GM21360 (cell line): ENCODE results near the gene SPRED2.
"Not testable (repeated sequence)": the region's sequence is repeated elsewhere in the genome, so short reads cannot be mapped to it uniquely, and the experiment has no call there.

Source experiments
- ATAC-seq: cut with Tn5 transposase; IDR thresholded peaks from one replicate; pipeline ENCODE4 v1.9.1; 2021; ENCODE audit warnings: mild to moderate bottlenecking, moderate library complexity; ENCODE audit not compliant: unreplicated experiment

The SPRED2 gene

DNA sequence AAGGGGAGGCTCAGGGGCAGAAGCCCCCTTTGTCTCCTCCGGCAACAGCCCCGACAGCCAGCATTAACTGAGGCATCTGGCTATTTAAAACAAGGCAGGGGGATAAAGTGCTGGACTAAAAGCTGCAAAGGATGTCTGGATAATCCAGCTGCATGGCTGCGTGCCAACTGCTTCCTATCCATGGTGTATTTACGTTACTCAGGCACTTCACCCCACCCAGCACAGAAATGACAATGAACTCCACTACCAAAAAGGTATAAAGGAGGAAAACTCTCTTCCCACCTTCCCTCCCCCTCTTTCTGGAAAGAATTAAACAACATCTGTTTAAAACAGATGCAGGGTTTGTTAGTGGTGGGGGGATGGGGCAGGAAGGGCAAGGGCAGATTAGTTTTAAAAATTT is 82.5 kb downstream of the SPRED2 start:
- no peak for ATAC-seq

DNA sequence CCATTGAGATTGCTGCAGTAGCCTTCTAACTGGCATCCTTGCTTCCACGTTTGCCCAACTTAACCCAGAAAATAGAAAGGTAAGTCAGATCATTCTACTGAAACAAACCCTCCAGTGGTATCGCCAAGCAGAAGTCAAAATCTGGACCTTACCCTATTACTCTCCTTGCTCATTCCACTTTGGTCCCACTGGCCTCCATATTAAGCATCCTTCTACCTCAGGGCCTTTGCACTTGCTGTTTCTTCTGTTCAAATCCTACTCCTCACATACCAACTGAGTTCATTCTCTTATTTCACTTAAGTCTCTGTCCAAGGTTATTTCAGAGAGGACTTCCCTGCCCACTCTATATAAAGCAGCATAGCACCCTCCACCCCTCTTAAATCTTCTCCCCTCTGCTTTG is 84.5 kb downstream of the SPRED2 start:
- no peak for ATAC-seq

- ATAC-seq: no peak
Observed at GRCh38 chr2:65345631-65346030, 86.8 kb downstream of the SPRED2 start.

- ATAC-seq: no peak
Observed at GRCh38 chr2:65344689-65345088, 87.7 kb downstream of the SPRED2 start.

GRCh38 chr2:65344182-65344581 is 88.2 kb downstream of the SPRED2 start:
- ATAC-seq: no peak

DNA sequence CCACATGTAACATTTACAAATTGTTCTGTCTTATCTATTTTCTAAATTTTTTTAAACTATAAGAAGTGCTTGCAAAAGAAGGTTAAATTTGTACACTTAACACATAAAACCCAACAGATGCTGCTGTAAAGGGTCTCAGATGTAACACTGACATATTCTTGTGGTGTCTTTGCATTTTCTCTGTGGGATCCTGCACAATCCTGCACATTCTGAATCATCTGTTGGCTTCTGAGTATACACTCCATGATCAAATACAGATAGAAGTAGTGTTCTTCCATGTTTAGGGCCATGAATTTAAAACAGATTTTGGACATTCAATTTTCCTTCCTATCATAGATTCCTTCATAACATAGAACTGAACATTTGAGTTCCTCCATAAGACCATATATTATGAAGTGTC is 89.0 kb downstream of the SPRED2 start:
- ATAC-seq: no peak

GRCh38 chr2:65340898-65341681 is 91.3 kb downstream of the SPRED2 start:
- ATAC-seq: no peak

DNA sequence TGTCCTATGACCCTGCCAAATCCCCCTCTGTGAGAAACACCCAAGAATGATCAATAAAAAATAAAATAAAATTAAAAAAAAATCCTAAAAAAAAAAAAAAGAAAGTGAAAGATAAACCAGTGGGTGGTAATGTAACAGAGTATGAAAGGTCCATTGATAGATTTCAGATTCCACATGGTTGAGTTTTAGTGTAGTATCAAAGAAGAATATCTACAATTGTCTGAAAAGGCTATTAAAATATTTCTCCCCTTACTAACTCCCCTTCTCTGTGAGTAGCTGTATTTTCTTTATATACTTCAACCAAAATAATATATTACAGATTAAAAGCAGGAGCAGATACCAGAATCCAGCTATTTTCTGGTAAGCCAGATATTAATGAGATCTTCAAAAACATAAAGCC is 92.8 kb downstream of the SPRED2 start:
- no peak for ATAC-seq

- ATAC-seq: not testable (repeated sequence)
Observed at GRCh38 chr2:65338830-65339495, 93.4 kb downstream of the SPRED2 start.

DNA sequence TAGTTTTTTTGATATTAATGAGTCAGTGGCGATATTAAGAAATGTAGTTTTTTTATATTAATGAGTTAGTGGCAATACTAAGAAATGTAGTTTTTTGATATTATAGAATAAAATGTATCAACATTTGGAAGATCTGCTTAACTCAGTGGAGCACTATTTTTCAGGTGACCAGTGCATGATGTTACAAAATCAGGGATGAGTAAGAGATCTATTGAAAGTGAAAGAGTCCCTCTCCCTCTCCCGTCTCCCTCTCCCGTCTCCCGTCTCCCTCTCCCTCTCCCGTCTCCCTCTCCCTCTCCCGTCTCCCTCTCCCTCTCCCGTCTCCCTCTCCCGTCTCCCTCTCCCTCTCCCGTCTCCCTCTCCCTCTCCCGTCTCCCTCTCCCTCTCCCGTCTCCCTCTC is 94.5 kb downstream of the SPRED2 start:
- not testable (repeated sequence) for ATAC-seq

DNA sequence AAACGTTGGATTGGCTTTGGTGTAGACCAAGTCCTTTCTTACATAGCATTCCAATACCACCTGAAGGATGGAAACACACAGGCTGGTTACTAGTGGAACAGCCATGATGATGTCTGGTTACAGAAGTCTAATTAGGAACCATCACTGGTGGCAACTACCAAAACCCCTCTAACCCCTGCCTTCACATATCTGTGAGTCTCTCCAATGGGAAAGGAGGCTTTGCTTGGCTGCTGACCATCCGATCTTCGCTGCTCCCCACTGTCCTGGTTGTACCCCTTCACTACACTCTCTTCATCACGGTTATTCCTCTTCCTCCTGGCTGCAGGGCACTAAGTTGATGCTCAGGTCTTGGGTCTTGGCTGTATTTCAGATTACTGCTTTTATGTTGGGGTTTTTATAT is 97.7 kb downstream of the SPRED2 start:
- no peak for ATAC-seq

DNA sequence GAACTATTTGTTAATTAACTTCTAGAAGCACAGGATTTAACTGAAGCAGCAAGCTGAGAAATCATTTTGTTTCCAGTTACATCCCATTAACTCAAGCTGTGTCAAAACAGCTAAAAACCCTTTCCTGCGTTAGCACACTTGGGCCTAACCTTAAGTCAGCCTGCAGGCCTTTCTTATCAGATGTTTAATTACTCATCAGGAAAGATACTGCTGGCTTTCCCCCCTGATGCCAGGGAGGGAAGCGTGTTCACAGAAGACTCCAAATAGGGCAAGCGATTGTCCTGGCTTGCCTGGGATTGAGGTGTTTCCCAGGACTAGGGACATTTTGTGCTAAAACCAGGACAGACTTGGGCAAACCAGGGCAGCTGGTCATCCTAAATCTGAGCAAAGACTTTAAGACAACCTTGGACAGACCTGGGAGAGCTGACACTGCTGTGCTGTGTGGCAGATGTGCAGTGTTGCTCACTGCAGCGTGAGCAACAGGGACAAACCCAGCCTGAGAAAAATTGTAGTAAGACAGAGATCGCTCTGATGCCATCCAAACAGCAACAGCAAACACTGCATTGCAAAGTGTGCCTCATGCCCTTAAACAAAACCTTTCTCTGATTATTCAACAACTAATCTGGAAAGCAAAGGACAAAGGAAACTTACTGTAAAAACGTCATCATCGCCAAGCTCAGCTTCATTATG is 100.9 kb downstream of the SPRED2 start:
- no peak for ATAC-seq

DNA sequence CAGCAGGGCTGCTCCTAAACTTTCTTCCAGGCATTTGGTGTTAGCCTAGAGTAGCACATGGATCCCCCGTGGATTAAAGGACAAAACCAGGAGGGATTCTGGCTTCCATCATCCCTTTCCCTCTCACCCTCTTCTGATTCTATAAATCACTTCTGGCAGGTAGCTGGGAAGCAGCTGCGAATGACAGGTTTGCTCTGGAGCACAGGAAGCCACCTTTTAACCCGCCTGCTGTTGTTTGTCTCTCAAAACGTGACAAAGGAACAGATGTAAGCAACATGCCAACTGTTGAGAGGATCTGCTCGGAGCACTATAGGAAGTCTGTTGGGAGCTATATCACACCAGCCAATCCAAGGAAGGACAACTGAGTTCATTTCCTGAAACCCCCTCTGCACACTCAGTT is 102.9 kb downstream of the SPRED2 start:
- ATAC-seq: no peak

DNA sequence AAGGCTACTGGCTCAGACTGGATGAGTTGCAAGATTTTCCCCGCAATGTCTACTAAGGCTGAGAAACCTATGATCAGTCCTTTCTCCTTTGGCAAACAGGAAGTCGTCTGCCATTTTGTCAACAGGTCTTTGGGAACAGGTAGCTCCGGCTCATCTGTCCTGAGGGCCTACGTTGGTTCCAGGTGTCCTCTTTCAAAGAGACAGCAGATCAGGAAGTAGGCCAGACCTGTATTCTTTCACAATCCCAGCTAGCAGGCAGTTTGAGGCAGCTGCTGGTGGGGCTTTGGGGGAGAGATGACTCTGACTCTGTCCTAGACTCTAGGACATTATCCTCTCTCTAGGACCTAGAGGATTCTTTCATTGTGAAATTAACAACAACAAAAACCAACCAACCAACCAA is 106.1 kb downstream of the SPRED2 start:
- no peak for ATAC-seq

GRCh38 chr2:65325066-65325465 is 107.3 kb downstream of the SPRED2 start:
- no peak for ATAC-seq

DNA sequence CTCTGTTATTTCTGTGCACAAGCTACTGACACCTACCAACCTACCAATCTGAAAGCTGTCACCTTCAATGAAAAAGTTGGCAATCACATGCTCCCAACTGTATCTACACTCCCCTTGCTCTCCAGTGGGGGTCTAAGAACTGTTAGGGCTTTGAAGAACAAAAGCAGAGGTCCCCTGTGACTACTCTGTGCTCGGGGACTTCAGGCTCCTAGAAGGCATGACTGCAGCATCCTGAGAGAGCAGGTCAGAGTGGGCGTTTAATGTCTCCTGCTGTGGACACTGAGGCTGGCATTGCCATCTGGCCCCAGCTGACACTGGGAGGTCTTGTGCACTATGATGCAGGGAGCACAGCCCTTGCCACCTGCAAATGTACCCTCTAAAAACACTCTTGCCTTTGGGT is 111.5 kb downstream of the SPRED2 start:
- ATAC-seq: no peak

DNA sequence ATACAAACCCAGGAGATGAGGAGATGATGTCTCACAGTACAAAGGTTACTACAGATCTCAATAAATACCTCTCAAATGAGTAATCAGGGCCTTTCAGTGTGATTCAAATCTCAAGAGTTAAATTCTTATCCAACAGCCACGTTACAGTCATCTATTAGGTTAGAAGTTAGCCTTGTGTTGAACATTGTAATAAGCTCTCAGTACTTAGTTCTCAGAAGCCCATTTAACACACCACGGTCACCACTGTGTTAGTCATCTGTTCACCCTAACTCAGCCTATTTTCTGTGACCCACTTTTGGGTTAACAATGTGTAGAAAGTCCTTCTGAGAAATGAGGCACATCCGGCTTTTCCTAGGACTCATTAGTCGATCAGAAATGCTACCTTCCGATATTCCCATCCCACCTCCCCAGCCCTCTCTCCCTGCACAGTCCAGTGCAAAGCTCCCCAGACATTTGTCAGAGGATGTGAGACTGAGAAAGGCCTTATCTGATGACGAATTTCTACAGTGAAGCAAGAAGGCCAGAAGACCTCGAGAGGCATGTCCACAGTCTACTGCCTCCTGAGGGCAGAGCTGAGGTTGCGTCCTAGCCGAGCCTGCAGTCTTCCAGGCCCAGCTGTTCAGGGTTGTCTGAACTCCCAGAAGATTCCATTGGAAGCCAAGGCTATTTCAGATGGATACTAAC is 112.2 kb downstream of the SPRED2 start:
- no peak for ATAC-seq

DNA sequence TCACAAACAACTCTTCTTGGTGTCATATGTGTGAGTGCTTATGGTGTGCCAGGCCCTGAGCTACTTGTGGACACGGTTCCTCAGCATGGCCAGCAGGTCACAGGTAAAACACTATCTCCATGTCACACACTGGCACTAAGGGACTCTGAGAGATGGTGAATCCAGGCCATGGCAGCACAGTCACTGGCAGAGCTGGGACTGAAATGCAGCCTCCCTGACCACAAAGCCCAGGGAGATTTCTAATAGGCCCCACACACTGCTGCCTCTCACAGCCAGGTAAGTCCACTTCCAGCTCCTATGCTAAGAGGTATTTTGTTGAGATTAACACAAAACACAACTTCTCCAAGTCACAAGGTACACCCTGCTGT is 112.7 kb downstream of the SPRED2 start:
- ATAC-seq: no peak

DNA sequence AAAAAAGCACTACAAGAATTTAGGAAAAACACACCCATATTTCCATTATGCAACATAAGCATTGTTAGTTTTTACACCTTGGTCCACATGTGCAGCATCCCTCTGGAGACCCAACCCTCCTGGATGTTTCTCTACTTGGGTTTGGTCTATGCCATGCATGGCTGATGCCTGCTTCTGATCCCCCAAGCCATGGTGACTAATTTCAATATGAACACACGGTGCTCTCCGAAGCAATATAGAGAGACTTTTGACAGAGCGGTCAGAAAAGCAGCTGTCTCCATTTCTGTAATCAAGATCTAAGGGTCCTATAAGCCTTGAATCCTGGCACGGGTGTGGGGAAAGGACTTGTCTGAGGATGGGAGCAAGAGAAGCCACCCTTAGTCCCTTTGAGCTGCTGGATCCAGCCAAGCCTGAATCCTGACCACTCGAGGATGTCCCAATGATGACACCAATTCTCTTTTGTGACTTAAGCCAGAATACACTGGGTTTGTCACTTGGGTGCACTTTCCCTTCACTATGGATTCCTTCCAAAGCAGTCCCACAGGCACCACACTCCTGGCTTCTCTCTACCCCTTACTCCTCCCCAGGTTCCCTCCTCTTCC is 113.2 kb downstream of the SPRED2 start:
- ATAC-seq: no peak

DNA sequence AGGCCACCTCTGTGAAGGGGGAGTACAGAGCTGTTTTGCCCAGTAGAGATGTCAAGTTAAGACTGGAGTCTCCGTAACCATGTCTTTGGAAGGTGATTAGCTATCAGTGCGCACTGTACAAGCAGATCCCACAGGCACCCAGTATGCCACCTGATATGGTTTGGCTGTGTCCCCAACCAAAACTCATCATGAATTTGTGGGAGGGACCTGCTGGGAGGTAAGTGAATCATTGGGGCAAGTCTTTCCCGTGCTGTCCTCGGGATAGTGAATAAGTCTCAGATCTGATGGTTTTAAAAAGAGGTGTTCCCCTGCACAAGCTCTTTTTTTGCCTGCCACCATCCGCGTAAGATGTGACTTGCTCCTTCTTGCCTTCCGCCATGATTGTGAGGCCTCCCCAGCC is 114.6 kb downstream of the SPRED2 start:
- ATAC-seq: no peak

DNA sequence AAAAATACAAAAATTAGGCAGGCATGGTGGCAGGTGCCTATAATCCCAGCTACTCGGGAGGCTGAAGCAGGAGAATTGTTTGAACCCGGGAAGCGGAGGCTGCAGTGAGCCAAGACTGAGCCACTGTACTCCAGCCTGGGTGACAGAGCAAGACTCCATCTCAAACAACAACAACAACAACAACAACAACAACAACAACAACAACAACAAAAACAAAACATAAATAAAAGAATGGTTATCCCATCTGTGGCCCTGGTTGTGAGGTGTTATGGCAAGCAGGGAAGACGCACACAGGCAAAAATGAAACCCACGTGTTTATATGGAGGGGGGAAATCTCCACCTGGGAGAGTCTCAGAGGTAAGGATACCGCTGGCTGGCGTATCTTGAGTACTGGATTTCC is 115.0 kb downstream of the SPRED2 start:
- not testable (repeated sequence) for ATAC-seq
